C1 segment of cervical spinal cord (tissue), 14 donors: Measurements from ENCODE around the gene POC1B.

ENCODE experiments used
- DNase-seq, 14 donors: peaks; one replicate each; lab custom pipeline; 2025; lab: John Stamatoyannopoulos, UW

Gene POC1B

GRCh38 chr12:89421092-89421835 is 104.6 kb downstream of the POC1B start:
- no peak for DNase-seq

GRCh38 chr12:89418228-89418910 is 107.5 kb downstream of the POC1B start:
- no peak for DNase-seq

GRCh38 chr12:89417246-89417977 is 108.4 kb downstream of the POC1B start:
- no peak for DNase-seq

- no peak for DNase-seq
Observed at GRCh38 chr12:89416049-89416792, 109.6 kb downstream of the POC1B start.

GRCh38 chr12:89414851-89415250 is 111.0 kb downstream of the POC1B start:
- DNase-seq = no peak

GRCh38 chr12:89414322-89414721 is 111.5 kb downstream of the POC1B start:
- DNase-seq = no peak

GRCh38 chr12:89413234-89413633 is 112.6 kb downstream of the POC1B start:
- no peak for DNase-seq

GRCh38 chr12:89412665-89413064 is 113.2 kb downstream of the POC1B start:
- DNase-seq = no peak

- DNase-seq = no peak
Observed at GRCh38 chr12:89411846-89412245, 114.0 kb downstream of the POC1B start.

GRCh38 chr12:89411234-89411633 is 114.6 kb downstream of the POC1B start:
- no peak for DNase-seq

GRCh38 chr12:89405626-89406345 is 120.1 kb downstream of the POC1B start:
- DNase-seq = no peak

GRCh38 chr12:89401433-89402058 is 124.3 kb downstream of the POC1B start:
- no peak for DNase-seq

- no peak for DNase-seq
Observed at GRCh38 chr12:89400415-89400814, 125.4 kb downstream of the POC1B start.

- no peak for DNase-seq
Observed at GRCh38 chr12:89395712-89396111, 130.1 kb downstream of the POC1B start.

GRCh38 chr12:89393551-89394121 is 132.2 kb downstream of the POC1B start:
- DNase-seq = no peak

- DNase-seq = no peak
Observed at GRCh38 chr12:89392391-89392790, 133.5 kb downstream of the POC1B start.

- DNase-seq = no peak
Observed at GRCh38 chr12:89391726-89392336, 134.0 kb downstream of the POC1B start.

- DNase-seq = no peak
Observed at GRCh38 chr12:89390802-89391673, 134.8 kb downstream of the POC1B start.
